Measurements from ENCODE around the gene LRRC8D.
A peak's percentile ranks its signal among the peaks of the same experiment; 100 is the strongest.

Gene LRRC8D

DNA sequence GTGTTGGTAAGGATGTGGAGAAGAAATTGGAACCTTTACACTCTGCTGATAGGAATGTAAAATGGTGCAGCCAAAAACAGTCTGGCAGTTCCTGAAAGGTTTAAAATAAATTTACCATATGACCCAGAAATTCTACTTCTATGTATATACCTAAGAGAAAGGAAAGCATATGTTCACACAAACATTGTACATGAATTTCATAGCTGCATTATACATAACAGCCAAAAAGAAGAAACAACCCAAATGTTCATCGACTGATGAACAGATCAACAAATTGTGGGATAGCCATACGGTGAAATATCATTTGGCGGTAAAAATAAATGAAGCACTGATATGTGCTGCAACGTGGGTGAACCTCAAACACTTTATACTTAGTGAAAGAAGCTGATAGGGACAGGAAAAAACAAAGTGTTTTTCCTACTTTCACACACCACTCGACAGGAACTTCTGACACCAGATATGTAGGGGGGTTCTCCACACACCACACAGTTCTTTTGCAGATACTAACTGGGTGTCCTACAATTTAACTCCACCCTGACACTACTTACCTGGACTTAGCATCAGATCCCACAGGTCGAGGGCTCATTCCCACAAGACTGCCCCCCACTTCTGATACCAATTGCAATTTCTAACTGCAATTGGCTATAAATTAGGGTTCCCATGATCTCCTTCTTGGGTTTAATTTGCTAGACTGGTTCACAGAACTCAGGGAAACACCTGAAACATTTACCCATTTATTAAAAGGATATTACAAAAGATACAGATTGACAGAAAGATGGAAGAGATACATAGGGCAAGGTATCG, 138.2 kb downstream of the LRRC8D start:
- TF ChIP-seq, protein P1, sequence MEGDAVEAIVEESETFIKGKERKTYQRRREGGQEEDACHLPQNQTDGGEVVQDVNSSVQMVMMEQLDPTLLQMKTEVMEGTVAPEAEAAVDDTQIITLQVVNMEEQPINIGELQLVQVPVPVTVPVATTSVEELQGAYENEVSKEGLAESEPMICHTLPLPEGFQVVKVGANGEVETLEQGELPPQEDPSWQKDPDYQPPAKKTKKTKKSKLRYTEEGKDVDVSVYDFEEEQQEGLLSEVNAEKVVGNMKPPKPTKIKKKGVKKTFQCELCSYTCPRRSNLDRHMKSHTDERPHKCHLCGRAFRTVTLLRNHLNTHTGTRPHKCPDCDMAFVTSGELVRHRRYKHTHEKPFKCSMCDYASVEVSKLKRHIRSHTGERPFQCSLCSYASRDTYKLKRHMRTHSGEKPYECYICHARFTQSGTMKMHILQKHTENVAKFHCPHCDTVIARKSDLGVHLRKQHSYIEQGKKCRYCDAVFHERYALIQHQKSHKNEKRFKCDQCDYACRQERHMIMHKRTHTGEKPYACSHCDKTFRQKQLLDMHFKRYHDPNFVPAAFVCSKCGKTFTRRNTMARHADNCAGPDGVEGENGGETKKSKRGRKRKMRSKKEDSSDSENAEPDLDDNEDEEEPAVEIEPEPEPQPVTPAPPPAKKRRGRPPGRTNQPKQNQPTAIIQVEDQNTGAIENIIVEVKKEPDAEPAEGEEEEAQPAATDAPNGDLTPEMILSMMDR (IDR thresholded peaks at IDR 0.05; ENCODE audit: insufficient read depth, low read depth, low read length, missing control alignments): no peak
- DNase-seq (ENCODE audit: low read depth): no peak
- no peak overlapping the region for H3K4me3 ChIP-seq (ENCODE audit: low read length)

DNA sequence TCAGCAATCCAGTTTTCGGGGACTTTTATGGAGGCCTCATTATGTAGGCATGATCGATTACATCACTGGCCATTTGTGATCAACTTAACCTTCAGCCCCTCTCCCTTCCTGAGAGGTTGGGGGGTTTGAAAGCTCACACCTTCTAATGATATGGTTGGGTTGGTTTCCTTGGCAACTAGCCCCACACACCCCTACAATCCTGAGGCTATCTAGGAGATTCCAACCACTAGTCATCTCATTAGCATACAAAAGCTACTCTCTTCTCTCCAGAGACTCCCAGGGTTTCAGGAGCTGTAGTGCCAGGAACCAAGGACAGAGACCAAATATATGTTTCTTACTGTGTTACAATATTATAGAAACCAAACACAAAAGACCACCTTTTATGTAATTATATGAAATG, 138.9 kb downstream of the LRRC8D start:
- no peak overlapping the region for H3K4me3 ChIP-seq (ENCODE audit: low read length)
- TF ChIP-seq, protein P1 (IDR thresholded peaks at IDR 0.05; ENCODE audit: insufficient read depth, low read depth, low read length, missing control alignments): no peak
- no peak for DNase-seq (ENCODE audit: low read depth)

DNA sequence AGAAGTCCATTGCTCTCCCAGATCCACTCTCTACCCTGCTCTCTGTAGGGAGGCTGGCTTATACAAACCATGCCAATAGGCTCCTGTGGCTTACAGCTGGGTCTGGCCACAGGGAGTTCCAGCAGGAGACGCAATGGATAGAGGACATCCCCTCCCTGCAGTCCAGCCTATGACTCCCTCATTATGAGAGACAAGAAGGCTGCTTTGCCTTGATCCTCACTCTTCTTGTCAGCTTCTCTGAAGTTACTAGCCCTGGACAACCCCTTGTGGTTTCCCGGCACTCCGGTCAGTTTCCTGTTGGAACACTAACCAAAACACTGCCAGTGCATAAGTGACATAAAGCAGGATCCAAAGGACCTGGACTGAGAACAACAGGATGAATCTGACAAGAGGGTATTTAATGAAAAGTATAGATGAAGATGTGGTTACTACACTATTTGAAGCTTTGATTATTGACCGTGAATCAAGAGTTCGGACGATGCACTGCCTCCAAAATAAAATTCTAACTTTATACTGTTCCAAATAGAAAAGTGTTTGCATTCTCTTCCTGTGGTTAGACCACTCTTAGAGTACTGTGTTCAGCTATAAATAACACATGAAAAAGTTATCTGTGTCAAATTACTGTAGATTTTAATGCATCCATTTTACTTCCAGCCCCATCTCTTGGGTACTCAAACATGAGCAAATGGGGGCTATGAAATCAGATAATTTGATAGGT, 141.4 kb downstream of the LRRC8D start:
- no peak for DNase-seq (ENCODE audit: low read depth)
- H3K4me3 ChIP-seq (ENCODE audit: low read length): no peak overlapping the region
- TF ChIP-seq, protein P1 (IDR thresholded peaks at IDR 0.05; ENCODE audit: insufficient read depth, low read depth, low read length, missing control alignments): no peak

DNA sequence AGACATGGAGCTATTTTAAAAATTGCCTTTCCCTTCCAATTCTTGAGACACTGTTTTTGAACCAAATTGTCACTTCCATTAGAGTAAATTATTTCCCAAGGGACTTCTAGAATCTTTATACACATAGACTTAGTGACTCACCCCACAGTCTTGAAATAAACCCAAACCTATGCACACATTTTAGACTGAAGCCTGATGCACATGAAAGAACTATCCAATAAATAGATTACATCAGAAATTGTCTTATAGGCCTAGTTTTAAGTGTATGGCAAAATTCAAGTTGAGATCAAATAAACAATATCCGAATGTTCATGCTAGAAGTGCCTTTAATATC, 141.9 kb downstream of the LRRC8D start:
- no peak for DNase-seq (ENCODE audit: low read depth)

DNA sequence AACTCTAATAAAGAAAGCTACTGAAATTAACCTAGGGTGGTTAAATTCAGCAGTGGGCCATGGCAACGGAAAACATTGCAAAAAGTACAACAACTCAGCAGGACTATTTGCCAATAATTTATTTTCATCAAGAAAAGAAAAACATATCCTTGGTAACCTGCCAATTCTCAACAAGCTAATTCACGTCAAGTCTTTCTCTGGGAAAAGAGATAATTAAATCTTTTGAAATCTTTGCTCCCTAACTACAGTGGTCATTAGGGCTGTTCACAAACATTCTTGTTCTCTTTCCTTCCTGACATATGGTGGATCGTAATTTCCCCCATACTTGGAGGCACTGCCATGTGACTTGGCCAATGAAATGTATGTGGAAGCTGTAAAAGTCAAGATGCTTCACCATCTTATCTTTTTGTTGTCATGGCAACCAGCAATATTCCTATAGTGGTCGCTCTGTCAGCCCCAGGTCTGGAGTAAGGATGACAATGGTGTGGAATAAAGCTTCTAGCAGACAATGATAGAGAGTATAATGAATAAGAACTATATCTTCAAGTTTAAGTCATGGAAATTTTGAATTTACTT, 144.4 kb downstream of the LRRC8D start:
- no peak overlapping the region for H3K4me3 ChIP-seq (ENCODE audit: low read length)
- TF ChIP-seq, protein P1 (IDR thresholded peaks at IDR 0.05; ENCODE audit: insufficient read depth, low read depth, low read length, missing control alignments): no peak
- peak; percentile 24 for DNase-seq (ENCODE audit: low read depth)

More for the DNA sequence above, 141.9 kb downstream of the LRRC8D start:
- TF ChIP-seq, protein P1 (IDR thresholded peaks at IDR 0.05; ENCODE audit: insufficient read depth, low read depth, low read length, missing control alignments): no peak
- H3K4me3 ChIP-seq (ENCODE audit: low read length): no peak overlapping the region

DNA sequence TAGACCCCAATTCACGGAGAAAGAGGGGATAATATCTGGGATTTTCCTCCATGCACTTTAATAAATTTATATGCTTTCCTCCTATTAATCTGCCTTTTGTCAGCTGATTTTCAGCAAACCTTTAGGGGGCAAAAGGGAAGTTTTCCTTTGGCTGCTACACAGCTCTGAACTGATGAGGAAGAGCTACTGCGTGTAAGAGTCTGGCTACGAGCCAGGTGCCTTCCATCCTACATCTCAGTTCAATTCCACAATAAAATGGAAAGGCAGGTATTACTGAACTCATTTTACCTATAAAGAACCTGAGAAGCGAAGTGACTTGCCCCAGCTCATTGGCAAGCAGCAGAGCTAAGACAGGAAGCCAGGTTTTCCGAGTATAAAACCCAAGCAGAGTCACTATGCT, 145.8 kb downstream of the LRRC8D start:
- DNase-seq (ENCODE audit: low read depth): no peak
- TF ChIP-seq, protein P1 (IDR thresholded peaks at IDR 0.05; ENCODE audit: insufficient read depth, low read depth, low read length, missing control alignments): no peak
- H3K4me3 ChIP-seq (ENCODE audit: low read length): no peak overlapping the region
